ENCODE data around the gene JAK3.

JAK3 gene

GRCh38 chr19:17837972-17838371, 9.8 kb downstream of the JAK3 start:
- DNase-seq: no peak

GRCh38 chr19:17836530-17836929, 11.3 kb downstream of the JAK3 start:
- no peak for DNase-seq

- DNase-seq: no peak
These were observed 12.4 kb downstream of the JAK3 start for GRCh38 chr19:17835182-17836006.

- no peak for DNase-seq
These were observed 13.2 kb downstream of the JAK3 start for GRCh38 chr19:17834350-17835181.

- no peak for DNase-seq
These were observed 15.2 kb downstream of the JAK3 start for GRCh38 chr19:17832443-17833208.

GRCh38 chr19:17831419-17831888, 16.3 kb downstream of the JAK3 start:
- DNase-seq: no peak

GRCh38 chr19:17830567-17831418, 17.0 kb downstream of the JAK3 start:
- peak; percentile 59 to 63 for DNase-seq

GRCh38 chr19:17829855-17830566, 17.8 kb downstream of the JAK3 start:
- DNase-seq: no peak

- DNase-seq: no peak
These were observed 21.2 kb downstream of the JAK3 start for GRCh38 chr19:17826508-17827056.

- no peak for DNase-seq
These were observed 23.4 kb downstream of the JAK3 start for GRCh38 chr19:17824339-17824738.

- DNase-seq: no peak
These were observed 26.6 kb downstream of the JAK3 start, which contains the start of gene INSL3 for GRCh38 chr19:17821190-17821589. Gene INSL3 (minus strand): TSS chr19:17821519. CDS start chr19:17821506, 13 bp downstream.

- no peak for DNase-seq
These were observed 30.0 kb downstream of the JAK3 start for GRCh38 chr19:17817668-17818363.

- DNase-seq: no peak
These were observed 35.7 kb downstream of the JAK3 start for GRCh38 chr19:17812099-17812498.

GRCh38 chr19:17811681-17812080, 36.1 kb downstream of the JAK3 start:
- DNase-seq: no peak

- DNase-seq: no peak
These were observed 36.7 kb downstream of the JAK3 start for GRCh38 chr19:17811103-17811502.

- no peak for DNase-seq
These were observed 40.0 kb downstream of the JAK3 start for GRCh38 chr19:17807731-17808316.

- no peak for DNase-seq
These were observed 40.8 kb downstream of the JAK3 start for GRCh38 chr19:17806945-17807344.

GRCh38 chr19:17805427-17805826, 42.4 kb downstream of the JAK3 start:
- no peak for DNase-seq

- DNase-seq: no peak
These were observed 44.4 kb downstream of the JAK3 start for GRCh38 chr19:17803264-17803896.

All from activated CD4-positive, alpha-beta T cell treated with anti-CD3 and anti-CD28 coated beads, Interleukin-2, amount 50 U/mL, for 48 hours (primary cell).